Omental fat pad (tissue), 4 donors: ENCODE data around the gene MISP. TPM values are rescaled to one million over a fixed set of nuclear protein-coding genes. Genes with fewer than 3 reads are reported as not detected.
A peak's percentile ranks its signal among the peaks of the same experiment; 100 is the strongest.

Experiments
- ATAC-seq: fragments of 150-250 bp; one replicate; pipeline ENCODE4 v1.9.1; 2016; ENCODE audit warnings: mild to moderate bottlenecking, moderate library complexity; ENCODE audit not compliant: low FRiP score
- DNase-seq: peaks from one replicate; pipeline ENCODE4 v3.0.0-alpha.2; 2019; ENCODE audit warnings: low spot score
- total RNA-seq, 4 donors: library from RNA; depleted of rRNA; stranded (reverse); fragments of >200 nt; gene quantifications; one replicate each; pipeline ENCODE4 v1.1.0, GENCODE V29; 2016
- TF ChIP-seq, protein P1 (sequence below), 3 donors: fragments of 450-650 bp; IDR thresholded peaks; one replicate each; pipeline ENCODE4 v1.5.1; 2016 to 2017; ENCODE audit warnings: antibody characterized with exemption in 3 of 3, mild to moderate bottlenecking in 3 of 3, moderate library complexity in 2 of 3

MISP gene
- total RNA-seq, 4 donors from 2014 or later, result 1.4 to 9.6 (median 3.2) TPM; not detected in 1

DNA sequence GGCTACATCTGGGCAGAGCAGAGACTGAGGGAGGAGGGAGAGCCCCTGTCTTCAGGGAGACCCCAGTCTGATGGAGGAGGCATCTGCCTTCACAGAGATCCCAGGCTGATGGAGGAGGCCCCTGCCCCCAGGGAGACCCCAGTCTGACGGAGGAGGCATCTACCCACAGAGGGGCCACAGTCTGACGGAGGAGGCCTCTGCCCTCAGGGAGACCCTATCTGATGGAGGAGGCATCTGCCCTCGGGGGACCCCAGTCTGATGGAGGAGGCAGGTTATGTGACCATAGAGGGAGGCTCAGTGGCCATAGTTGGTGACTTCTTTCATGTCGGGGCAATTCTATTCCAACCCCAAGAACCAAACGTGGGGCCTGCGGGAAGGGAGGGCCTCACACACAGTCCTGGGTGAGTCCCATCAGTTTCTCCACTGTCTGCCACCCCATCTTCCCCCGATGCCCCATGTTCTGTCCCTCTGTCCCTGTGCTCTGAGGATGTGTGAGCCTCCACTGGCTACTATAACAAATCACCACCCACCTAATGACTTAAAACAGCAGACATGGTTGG is 14.3 kb downstream of the MISP start:
- ATAC-seq (no peak), DNase-seq (no peak)
- TF ChIP-seq, protein P1, sequence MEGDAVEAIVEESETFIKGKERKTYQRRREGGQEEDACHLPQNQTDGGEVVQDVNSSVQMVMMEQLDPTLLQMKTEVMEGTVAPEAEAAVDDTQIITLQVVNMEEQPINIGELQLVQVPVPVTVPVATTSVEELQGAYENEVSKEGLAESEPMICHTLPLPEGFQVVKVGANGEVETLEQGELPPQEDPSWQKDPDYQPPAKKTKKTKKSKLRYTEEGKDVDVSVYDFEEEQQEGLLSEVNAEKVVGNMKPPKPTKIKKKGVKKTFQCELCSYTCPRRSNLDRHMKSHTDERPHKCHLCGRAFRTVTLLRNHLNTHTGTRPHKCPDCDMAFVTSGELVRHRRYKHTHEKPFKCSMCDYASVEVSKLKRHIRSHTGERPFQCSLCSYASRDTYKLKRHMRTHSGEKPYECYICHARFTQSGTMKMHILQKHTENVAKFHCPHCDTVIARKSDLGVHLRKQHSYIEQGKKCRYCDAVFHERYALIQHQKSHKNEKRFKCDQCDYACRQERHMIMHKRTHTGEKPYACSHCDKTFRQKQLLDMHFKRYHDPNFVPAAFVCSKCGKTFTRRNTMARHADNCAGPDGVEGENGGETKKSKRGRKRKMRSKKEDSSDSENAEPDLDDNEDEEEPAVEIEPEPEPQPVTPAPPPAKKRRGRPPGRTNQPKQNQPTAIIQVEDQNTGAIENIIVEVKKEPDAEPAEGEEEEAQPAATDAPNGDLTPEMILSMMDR (IDR thresholded peaks at IDR 0.05), result no peak

DNA sequence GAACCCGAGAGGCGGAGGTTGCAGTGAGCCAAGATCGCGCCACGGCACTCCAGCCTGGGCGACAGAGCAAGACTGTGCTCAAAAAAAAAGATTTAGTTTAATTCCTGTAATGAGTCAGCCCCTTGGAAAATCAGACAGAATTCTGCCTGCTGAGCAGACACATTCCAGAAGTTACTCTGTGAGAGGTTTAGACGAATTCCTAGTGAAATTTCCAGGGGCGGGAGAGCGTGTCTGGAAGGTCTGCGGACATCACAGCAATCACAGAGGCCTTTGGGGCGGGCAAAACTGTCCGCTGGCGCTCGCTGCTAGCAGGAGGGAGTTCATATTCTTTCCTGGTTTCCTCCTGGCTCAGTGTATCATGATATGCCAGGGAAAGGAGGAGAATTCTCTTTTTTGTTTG is 17.5 kb downstream of the MISP start:
- peak; percentile 71 for ATAC-seq
- no peak for DNase-seq
- TF ChIP-seq, protein P1 (IDR thresholded peaks at IDR 0.05), result no peak

GRCh38 chr19:769616-770015 is 18.7 kb downstream of the MISP start:
- ATAC-seq (no peak), DNase-seq (no peak)
- TF ChIP-seq, protein P1 (IDR thresholded peaks at IDR 0.05), result no peak

DNA sequence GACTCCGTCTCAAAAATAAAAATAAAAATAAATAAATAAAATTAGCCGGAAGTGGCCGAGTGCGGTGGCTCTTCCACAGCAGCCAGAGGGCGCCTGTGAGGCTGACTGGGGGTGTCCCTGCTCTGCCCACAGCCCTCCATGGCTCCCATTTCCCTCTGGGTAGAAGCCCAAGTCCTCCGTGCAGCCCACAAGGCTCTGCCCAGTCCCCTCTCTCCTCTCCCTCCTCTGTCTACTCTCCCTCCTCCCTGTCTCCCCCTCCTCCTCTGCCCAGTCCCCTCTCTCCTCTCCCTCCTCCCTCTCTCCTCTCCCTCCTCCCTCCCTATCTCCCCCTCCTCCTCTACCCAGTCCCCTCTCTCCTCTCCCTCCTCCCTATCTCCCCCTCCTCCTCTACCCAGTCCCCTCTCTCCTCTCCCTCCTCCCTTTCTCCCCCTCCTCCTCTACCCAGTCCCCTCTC is 20.4 kb downstream of the MISP start:
- TF ChIP-seq, protein P1 (IDR thresholded peaks at IDR 0.05), result no peak
- no peak for ATAC-seq
- no peak for DNase-seq

DNA sequence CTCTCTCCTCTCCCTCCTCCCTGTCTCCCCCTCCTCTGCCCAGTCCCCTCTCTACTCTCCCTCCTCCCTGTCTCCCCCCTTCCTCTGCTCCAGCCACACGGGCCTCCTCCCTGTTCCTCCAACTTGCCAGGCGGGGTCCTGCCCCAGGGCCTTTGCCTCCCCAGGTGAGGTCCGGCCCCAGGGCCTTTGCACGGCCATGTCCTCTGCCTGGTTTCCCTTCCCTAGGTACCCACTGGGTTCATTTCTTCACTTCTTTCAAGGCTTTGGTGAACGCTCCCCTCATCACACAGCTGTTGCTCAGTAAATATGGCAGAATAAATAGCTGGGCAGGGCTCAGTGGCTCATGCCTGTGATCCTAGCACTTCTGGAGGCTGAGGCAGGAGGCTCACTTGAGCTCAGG is 21.2 kb downstream of the MISP start:
- TF ChIP-seq, protein P1 (IDR thresholded peaks at IDR 0.05), result no peak
- no peak for ATAC-seq
- DNase-seq, result no peak

DNA sequence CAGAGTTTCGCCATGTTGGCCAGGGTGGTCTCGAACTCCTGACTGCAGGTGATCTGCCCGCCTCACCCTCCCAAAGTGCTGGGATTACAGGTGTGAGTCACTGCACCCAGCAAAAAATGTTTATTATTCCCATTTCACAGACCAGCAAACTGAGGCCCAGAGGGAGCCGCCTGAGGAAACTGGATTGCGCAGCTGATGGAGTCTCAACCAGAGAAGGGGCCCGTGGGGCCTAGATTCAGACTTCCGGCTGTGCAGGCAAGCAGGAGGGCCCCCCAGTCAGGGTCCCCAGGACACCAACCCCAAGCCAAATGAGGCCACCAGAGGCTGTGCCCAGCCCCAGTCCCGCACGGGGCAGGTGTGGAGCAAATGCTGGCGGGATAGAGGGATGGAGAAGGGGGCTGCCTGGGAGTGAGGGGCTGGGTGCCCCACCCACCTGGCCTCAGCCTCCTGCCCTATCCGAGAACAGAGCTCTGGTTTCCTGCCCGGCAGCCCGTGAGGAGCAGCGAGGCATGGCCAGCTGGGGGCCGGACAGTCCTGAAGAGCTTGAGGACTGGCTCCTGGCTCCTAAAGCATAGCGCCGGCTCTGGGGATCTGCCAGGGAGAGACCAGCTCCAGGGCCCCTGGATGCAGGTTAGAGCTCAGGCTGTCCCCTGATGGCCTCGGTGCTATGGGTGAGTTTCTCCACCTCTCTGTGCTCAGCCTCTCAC is 22.0 kb downstream of the MISP start:
- no peak for DNase-seq
- ATAC-seq, result no peak
- TF ChIP-seq, protein P1 (IDR thresholded peaks at IDR 0.05), result no peak

GRCh38 chr19:776549-776948 is 25.6 kb downstream of the MISP start:
- ATAC-seq (no peak), DNase-seq (no peak)
- TF ChIP-seq, protein P1 (IDR thresholded peaks at IDR 0.05), result no peak
